Mucosa of descending colon (tissue), 3 donors: ENCODE measurements around the gene SPTSSB. TPM values are rescaled to one million over a fixed set of nuclear protein-coding genes. Genes with fewer than 3 reads are reported as not detected.

Source experiments
- ATAC-seq: fragments of 200-7000 bp; cut with Tn5 transposase; one replicate; pipeline ENCODE4 v1.9.1; 2020; ENCODE audit warnings: mild to moderate bottlenecking, moderate library complexity
- DNase-seq, 3 donors: peaks; one replicate each; pipeline ENCODE4 v3.0.0-alpha.2; 2020
- H3K36me3 ChIP-seq: fragments of 200-600 bp; one replicate; pipeline ENCODE4 v1.8.0; 2021; ENCODE audit warnings: low read depth, mild to moderate bottlenecking
- H3K4me1 ChIP-seq: fragments of 200-600 bp; one replicate; pipeline ENCODE4 v1.8.0; 2021; ENCODE audit warnings: low read depth, mild to moderate bottlenecking
- H3K4me3 ChIP-seq: fragments of 200-600 bp; one replicate; pipeline ENCODE4 v1.8.0; 2021; ENCODE audit warnings: mild to moderate bottlenecking
- H3K9me3 ChIP-seq: fragments of 200-600 bp; one replicate; pipeline ENCODE4 v1.8.0; 2021; ENCODE audit warnings: mild to moderate bottlenecking
- intact Hi-C, 2 donors: fragments of 100-400 bp; cut with DNase I in 1 of 2; cut with micrococcal nuclease in 1 of 2; formaldehyde crosslinking; loops; one replicate each; pipeline versions ENCODE4 v1.11.0 to v1.11.1; 2022; cut with DNase I, micrococcal nuclease
- long read RNA-seq, 2 donors: library from polyadenylated mRNA; unstranded; transcript quantifications; one replicate each; pipeline ENCODE4 v2.0.0, GENCODE V29; 2019 to 2021
- total RNA-seq, 3 donors: library from RNA; stranded (reverse); fragmentation: NEBNext Ultra II Directional in 2 of 3; extraction: Animal tissue kit (Norgen Biotek cat#: 25700) in 2 of 3; gene quantifications; one replicate each; pipeline versions ENCODE4 v1.2.1 to v1.2.4, GENCODE V29; 2021 to 2023
- TF ChIP-seq, protein P1 (sequence below): fragments of 200-600 bp; IDR thresholded peaks from one replicate; pipeline ENCODE4 v1.8.0; 2022; ENCODE audit warnings: antibody characterized with exemption, mild to moderate bottlenecking
- donor health status: DM: no; HTN: no; CAD: no; lungs with moderate emphysema.
- donor health status: DM: no; HTN: no; CAD: no.
- donor health status: DM: no; HTN: yes; CAD: no.

SPTSSB gene, protein sequence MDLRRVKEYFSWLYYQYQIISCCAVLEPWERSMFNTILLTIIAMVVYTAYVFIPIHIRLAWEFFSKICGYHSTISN
- total RNA-seq, result 1 to 10 TPM in 1 of 3 donors, under 1 TPM in 2; 0.65 to 1.9 (median 0.66) TPM
- long read RNA-seq, donor 1, partial matches to known transcripts, result 0 of 1 reads
- long read RNA-seq, donor 1, other reads (novel, unspliced or antisense), result 0 of 1 reads
- long read RNA-seq, donor 2, result 0 reads

DNA sequence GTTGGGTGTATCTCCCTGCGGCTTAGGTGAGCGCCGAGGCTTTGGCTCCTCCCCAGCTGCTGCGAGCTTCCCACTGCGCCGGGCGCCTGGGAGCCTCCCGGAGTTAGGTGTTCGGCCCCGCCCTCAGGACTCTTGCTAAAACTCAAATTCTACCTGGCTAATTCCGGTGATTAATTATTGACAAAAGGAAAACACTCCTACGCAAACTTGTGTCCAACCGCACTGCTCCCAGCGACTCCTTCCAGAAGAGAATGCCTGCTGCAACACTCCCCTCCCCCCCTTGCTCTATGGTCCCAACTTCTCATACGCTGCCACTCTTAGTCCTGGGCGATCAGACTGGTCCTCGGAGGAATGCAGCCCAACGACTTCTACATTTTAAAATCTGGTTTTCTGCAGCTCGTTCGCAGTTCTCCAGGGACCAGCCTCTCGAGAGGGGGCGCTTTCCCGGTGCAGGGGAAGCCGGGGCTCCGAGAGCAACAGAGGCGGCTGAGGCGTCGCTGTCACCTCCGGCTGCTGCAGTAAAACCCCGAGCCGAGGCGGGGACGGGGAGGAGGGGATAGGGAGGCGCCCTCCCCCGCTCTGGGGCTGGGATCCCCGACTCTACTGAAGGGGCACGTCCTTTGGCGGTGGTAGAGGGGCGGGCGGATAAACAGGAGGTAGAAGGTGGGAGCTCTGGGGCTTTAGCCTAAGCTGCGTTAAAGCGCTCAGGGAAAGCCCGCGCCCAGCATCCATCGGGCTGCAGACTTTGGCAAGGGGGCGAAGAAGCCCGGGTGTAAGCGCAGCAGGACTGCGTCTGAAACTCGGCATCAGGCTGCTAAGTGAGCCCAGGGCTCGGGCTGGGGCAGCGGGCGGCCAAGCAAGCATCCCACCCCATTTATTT, at the start of gene SPTSSB:
SPTSSB (minus strand) TSS at position 77 of the 880 bp plus-strand sequence. CDS start 25,194 bp downstream, outside the sequence.
- no peak within 1 kb of the TSS for H3K4me3 ChIP-seq
- ATAC-seq, result peak; percentile 57
- H3K4me1 ChIP-seq, result peaks cover 17% of the 10 kb centered on the region
- TF ChIP-seq, protein P1, sequence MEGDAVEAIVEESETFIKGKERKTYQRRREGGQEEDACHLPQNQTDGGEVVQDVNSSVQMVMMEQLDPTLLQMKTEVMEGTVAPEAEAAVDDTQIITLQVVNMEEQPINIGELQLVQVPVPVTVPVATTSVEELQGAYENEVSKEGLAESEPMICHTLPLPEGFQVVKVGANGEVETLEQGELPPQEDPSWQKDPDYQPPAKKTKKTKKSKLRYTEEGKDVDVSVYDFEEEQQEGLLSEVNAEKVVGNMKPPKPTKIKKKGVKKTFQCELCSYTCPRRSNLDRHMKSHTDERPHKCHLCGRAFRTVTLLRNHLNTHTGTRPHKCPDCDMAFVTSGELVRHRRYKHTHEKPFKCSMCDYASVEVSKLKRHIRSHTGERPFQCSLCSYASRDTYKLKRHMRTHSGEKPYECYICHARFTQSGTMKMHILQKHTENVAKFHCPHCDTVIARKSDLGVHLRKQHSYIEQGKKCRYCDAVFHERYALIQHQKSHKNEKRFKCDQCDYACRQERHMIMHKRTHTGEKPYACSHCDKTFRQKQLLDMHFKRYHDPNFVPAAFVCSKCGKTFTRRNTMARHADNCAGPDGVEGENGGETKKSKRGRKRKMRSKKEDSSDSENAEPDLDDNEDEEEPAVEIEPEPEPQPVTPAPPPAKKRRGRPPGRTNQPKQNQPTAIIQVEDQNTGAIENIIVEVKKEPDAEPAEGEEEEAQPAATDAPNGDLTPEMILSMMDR, result no peak
- H3K9me3 ChIP-seq, result no peaks in the 10 kb centered on the region
- no peaks in the 10 kb centered on the region for H3K36me3 ChIP-seq
- intact Hi-C loops, result no loop called here
- DNase-seq, result peak; percentile 38 to 54 (median 46)

DNA sequence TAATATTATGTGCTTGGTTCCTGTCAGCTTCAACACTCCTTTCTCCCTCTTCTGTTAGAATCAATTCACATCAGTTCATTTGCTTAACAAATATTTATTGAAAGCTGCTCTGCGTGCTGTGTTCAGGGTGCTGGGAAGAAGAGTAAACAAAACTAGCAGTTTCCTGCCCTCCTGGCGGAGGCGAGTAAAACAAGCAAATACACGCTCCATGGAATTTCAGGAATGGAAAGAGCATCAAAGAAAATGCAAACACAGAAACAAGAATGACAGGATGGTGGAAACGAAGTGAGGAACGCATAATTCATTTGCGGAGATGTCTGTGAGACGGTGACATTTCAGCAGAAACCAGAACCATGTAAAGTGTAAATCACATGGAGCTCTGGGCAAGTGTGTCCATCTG, 49.4 kb upstream of the SPTSSB start:
- ATAC-seq (peak; percentile 43), DNase-seq (no peak)
- Histone ChIP-seq H3K36me3 (no peaks in the 10 kb centered on the region), H3K4me1 (peaks cover 1% of the 10 kb centered on the region), H3K9me3 (no peaks in the 10 kb centered on the region), H3K4me3 (no peak overlapping the region)
- TF ChIP-seq, protein P1, result no peak
- intact Hi-C loops, result loop anchor here (5.0 to 10.0 kb wide), 2 partner anchors 146 to 148 kb away; no protein-coding TSS in a partner anchor

DNA sequence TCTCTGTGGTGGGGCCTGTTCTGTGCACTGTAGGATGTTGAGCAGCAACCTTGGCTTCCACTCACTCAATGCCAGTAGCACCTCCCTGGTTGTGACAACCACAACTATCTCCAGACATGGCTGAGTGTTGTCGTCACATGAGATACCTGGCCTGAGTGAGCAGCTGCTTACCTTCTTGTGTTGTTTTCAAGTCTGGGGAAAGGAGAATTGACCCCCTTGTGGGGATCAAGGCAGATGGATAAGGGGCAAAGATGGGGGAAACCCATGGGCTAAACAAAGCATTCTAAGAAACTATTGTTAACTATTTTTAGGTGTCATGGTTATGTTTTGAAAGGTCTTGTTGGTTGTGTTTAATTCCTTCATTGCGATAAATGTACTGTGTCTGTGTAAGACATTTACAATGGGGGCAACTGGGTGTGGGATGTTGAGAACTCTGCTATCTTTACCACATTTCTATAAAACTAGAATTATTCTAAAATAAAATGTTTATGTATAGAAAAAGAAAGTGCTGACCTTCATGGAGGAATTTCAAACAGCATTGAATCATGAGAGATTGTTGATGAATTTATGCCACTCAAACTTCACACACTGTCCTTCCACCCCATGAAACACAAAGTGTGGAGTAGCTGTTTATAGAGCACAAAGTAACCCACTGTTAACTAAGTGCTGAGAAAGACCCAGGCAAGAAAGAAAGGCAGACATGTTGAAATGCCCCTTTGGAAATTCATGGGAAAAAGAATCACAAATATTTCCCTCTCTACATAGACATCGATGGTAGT, 48.4 kb upstream of the SPTSSB start:
- H3K9me3 ChIP-seq, result no peaks in the 10 kb centered on the region
- no peaks in the 10 kb centered on the region for H3K36me3 ChIP-seq
- intact Hi-C loops, result loop anchor here (5.0 to 10.0 kb wide), 2 partner anchors 145 to 147 kb away; no protein-coding TSS in a partner anchor
- no peak overlapping the region for H3K4me3 ChIP-seq
- peaks cover 3% of the 10 kb centered on the region for H3K4me1 ChIP-seq
- ATAC-seq (no peak), DNase-seq (no peak)
- TF ChIP-seq, protein P1, result no peak

DNA sequence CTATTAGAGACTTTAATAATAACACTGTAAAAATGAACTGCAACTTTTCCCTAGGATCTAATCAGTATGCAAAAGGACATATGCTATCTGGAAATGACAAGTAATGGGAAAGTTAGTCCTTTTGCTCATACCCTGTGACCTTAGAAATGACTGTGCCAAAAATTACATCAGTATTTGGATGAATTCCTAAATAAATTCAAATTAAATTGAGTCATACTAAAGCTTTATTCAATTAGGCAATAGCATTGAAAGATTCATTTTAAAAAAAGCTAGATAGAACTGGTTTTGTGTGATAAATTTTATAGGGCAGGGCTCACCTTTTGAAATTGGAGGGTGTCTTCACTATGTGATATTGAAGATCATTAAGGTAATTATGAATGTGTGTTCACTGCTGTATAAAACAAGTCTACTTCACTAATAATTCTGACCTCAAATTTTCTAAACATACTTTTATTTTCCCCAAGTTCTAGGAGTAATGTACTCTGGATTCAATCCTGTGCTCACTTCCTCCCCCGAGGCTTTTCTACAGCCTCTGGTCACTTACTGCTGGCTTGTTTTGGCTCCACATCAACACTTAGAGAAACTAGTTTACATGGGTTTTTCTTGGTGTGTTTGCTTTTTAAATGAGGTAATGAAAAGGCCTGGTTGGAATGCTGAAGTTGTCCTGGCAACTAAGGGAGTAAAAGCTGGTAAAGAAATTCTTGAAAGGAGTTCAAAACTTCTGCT, 44.4 kb upstream of the SPTSSB start:
- ATAC-seq (peak; percentile 56), DNase-seq (no peak)
- intact Hi-C loops, result no loop called here
- H3K36me3 ChIP-seq, result no peaks in the 10 kb centered on the region
- H3K9me3 ChIP-seq, result no peaks in the 10 kb centered on the region
- TF ChIP-seq, protein P1, result no peak
- H3K4me1 ChIP-seq, result peaks cover 3% of the 10 kb centered on the region
- H3K4me3 ChIP-seq, result no peak overlapping the region

DNA sequence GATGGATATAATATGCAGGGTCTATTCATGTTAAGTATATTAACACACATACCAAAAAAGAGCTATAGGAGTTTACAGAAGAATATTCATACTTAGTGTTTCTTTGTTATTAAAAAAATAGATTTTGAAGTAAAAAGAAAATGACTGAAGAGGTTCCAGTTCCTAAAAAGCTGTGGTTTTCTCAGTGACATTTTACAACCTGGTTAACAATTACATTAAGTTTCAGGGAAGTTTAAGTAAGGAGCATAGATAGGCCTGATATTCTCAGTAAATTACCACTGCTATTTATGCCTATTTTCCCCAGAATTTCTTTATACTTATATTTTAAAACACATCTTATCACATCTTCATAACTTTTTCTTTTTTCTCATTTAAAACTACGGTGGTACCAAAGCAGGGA, 43.6 kb upstream of the SPTSSB start:
- intact Hi-C loops, result no loop called here
- Histone ChIP-seq H3K4me3 (no peak overlapping the region), H3K36me3 (no peaks in the 10 kb centered on the region), H3K4me1 (peaks cover 3% of the 10 kb centered on the region), H3K9me3 (no peaks in the 10 kb centered on the region)
- DNase-seq (no peak), ATAC-seq (no peak)
- TF ChIP-seq, protein P1, result no peak
